Activated T-cell treated with anti-CD3 and anti-CD28 coated beads, Interleukin-2, amount 50 U/mL, for 48 hours (primary cell): ENCODE measurements around the gene CROCC.

Experiments used
- DNase-seq, 2 experiments: peaks; one replicate each; pipeline ENCODE4 v3.0.0-alpha.2; 2020

The CROCC gene

DNA sequence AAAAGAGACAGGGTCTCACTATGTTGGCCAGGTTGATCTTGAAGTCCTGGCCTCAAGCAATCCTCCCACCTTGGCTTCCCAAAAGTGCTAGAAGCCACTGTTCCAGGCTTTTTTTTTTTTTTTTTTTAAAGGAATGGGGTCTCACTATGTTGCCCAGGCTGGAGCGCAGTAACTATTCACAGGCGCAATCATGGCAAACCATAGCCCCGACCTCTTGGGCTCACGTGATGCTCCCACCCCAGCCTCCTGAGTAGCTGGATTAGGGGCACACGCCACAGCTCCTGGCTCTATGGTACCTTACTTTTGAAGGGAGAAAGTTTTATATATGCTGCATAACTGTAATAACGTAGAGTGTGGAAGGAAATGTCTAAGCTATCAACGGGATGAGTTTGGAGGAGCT is 95.7 kb downstream of the CROCC start:
- no peak for DNase-seq

DNA sequence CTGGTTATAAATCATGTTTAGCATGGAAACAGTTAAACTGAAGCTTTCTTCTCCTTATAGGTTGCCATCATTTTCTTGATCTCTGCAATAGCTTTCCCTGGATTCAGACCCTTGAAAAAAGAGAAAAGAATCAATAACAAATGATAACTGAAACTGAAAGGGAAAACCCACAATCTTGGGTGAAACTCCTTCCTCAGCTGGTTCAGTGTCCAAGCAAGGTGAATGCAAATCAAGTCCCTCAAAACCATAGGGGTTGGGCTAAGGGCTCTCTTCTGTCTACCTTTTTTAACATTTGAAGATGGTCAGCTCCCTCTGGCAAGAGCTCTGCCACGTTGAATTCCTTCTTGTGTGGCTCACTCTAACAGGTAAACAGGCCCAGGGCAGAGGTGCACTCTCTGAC is 97.1 kb downstream of the CROCC start:
- no peak for DNase-seq

DNA sequence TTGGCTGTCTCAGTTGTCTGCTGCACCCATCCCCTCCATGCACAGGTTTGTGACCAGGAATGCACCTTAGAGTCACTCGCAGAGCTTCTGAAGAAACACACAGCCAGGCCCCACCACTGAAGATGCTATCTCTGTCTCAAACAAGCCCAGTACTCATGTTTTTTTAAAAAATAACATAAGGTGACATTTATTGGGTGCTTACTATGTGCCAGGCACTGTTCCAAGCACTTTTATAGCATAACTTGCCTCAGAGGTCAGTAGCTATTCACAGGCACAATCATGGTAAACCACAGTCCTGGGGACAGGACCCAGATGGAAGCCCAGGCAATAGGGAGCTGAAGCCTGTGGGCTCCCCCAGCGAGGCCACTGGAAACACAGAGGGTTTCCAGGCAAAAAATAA is 98.8 kb downstream of the CROCC start:
- DNase-seq: no peak

DNA sequence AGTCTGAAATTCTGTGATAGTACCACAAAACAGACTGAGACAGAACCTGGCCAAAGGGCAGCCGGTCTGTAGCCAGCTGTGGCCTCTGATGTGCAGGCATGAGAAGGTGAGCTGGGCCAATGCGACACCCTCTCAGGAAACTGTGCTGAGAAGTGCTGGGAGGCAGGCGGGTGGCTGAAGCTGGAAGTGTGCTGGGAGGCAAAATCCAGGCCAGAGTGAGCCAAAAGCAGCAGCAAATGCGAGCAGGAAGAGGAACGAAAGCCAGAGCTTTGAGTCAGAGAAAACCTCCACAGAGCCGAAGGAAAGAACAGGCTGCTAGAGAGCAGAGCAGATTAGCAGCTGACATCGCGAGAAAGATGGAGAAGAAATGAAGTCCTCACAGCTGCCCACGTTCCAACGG is 100.2 kb downstream of the CROCC start:
- no peak for DNase-seq
